WI38 (cell line): ENCODE data around the gene CASKIN1.

Experiments
- H3K4me3 ChIP-seq: 2 replicates; pipeline ENCODE4 v1.5.1; 2011; ENCODE audit warnings: low read depth, mild to moderate bottlenecking, control low read depth, low read length
- TF ChIP-seq, protein P1 (sequence below): IDR thresholded peaks from 2 replicates; pipeline ENCODE4 v1.5.1; 2012; ENCODE audit warnings: low read depth, mild to moderate bottlenecking, control low read depth, low read length

The CASKIN1 gene

GRCh38 chr16:2176047-2176446 is 20.4 kb downstream of the CASKIN1 start:
- TF ChIP-seq, protein P1, sequence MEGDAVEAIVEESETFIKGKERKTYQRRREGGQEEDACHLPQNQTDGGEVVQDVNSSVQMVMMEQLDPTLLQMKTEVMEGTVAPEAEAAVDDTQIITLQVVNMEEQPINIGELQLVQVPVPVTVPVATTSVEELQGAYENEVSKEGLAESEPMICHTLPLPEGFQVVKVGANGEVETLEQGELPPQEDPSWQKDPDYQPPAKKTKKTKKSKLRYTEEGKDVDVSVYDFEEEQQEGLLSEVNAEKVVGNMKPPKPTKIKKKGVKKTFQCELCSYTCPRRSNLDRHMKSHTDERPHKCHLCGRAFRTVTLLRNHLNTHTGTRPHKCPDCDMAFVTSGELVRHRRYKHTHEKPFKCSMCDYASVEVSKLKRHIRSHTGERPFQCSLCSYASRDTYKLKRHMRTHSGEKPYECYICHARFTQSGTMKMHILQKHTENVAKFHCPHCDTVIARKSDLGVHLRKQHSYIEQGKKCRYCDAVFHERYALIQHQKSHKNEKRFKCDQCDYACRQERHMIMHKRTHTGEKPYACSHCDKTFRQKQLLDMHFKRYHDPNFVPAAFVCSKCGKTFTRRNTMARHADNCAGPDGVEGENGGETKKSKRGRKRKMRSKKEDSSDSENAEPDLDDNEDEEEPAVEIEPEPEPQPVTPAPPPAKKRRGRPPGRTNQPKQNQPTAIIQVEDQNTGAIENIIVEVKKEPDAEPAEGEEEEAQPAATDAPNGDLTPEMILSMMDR, result no peak
- H3K4me3 ChIP-seq, result no peak overlapping the region

GRCh38 chr16:2175454-2175853 is 21.0 kb downstream of the CASKIN1 start:
- H3K4me3 ChIP-seq, result no peak overlapping the region
- TF ChIP-seq, protein P1, result no peak

DNA sequence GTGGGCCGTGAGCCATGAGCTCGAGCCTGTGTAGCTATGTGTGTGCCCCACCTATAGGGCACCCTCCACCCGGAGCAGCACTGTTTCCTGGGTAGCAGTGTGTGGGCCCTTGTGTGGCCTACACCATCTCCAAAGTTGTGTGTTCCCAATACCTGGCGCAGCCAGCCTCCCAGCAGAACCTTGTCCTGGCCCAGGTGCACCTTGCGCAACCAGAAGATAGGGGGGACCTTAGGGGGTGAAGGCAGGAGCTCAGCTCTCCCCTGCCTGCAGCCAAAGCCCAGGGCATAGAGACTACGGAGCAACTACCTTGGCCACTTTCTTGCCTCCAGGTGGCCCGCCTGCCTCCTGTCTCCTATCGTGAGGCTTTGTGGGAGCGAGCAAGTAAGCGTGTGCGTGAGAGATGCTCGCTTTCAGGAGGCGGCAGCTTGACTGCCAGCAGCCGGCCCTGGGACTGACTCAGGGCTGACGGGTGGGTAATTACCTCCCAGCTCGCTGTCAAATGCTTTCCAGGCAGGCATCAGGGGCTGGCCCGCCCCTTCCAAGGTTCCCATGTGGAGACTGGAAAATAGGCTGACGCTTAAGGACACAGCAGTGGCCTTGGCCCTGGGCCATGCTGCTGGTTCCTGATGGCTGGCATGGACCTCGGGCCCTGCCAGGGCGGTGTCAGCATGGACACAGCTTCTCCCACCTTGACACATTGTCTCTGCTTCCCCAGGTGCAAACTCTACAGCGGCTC is 21.8 kb downstream of the CASKIN1 start:
- TF ChIP-seq, protein P1, result no peak
- H3K4me3 ChIP-seq, result no peak overlapping the region

- TF ChIP-seq, protein P1, result no peak
- H3K4me3 ChIP-seq, result no peak overlapping the region
Measured at GRCh38 chr16:2173916-2174315, 22.5 kb downstream of the CASKIN1 start.

DNA sequence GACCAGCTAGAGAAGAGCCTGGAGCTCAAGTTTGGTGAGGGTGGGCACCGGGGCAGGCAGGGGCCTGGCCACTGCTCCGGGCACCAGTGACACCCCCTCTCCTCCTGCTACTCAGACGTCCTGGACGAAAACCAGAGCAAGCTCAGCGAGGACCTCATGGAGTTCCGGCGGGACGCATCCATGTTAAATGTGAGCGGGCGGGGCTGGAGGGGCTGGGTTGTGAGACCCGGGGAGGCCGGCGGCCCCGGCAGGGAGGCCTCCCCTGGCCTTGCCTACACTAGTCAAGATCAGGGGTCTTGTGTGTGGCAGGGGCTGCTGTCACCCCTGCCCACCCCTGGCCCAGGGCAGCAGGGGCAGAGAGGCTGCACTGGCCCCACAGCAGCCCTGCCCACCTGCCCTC is 23.0 kb downstream of the CASKIN1 start:
- no peak overlapping the region for H3K4me3 ChIP-seq
- TF ChIP-seq, protein P1, result no peak

GRCh38 chr16:2172688-2173335 is 23.6 kb downstream of the CASKIN1 start:
- no peak overlapping the region for H3K4me3 ChIP-seq
- TF ChIP-seq, protein P1, result no peak

GRCh38 chr16:2171601-2172178 is 24.7 kb downstream of the CASKIN1 start:
- TF ChIP-seq, protein P1, result no peak
- no peak overlapping the region for H3K4me3 ChIP-seq
